GM18951 (cell line): ENCODE results near the gene PGLYRP1.

ENCODE experiments used
- POLR2A ChIP-seq: IDR thresholded peaks from 4 replicates; pipeline ENCODE4 v1.6.1; 2011; ENCODE audit warnings: mild to moderate bottlenecking; ENCODE audit not compliant: insufficient read length, insufficient read depth; ENCODE audit errors: extremely low read depth
- in situ Hi-C: fragments of 300-500 bp; cut with MboI; formaldehyde crosslinking; loops from one replicate; pipeline ENCODE4 v1.12.0; 2022; ENCODE audit warnings: low sequenced_read_pairs, mixed read lengths, inconsistent platforms; ENCODE audit not compliant: unreplicated experiment

The PGLYRP1 gene

DNA sequence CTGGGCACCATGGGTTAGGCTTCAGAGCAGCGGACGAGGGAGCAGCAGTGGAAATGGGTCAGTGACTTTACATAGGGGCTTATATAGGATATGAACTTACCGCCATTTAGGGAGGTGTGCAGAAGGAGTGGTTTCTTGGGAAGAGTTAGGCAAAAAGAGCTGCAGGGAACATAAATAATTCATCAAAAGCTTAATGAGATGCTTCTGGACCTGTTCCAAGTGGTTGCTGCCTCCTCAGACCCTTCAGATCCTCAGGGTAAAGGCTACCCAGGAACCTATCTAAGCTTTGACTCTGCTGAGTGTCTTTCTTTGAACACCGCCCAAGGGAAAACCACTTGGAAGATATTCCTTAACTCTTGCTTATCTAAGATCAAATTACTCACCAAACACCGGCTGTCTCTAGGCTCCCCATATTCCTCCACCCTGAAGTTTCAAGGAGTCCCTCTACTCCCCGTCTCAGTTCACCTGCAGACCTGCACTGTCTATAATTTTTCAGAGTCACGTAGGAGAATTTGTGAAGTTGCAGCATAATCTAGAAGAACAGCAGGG, 18.2 kb upstream of the PGLYRP1 start, which contains the start of gene IGFL4:
Gene IGFL4, minus strand, starts transcription at position 51 of the 549 bp plus-strand sequence. Its CDS starts 40 bp downstream, at position 11.
- in situ Hi-C loops, result no loop called here
- no peak for TF ChIP-seq POLR2A

DNA sequence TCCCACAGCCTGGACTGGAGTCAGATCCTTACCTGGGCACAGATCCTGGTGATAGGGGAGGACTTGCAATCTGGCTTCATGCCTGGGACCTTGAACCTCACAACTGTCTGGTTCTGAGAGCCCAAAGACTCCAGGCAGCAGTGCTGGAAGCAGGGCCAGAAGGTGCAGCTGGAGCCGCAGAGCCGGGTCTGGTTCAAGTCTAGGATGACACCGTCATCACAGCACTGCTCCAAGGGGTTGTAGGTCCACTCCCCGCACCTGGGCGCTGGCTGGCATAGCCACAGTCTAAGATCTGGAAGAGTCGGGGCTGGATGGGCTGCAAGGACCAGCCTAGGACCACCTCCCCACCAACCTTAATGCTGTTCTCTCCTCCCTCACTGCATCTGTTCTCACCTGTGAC, 17.3 kb upstream of the PGLYRP1 start:
- in situ Hi-C loops, result no loop called here
- no peak for TF ChIP-seq POLR2A

DNA sequence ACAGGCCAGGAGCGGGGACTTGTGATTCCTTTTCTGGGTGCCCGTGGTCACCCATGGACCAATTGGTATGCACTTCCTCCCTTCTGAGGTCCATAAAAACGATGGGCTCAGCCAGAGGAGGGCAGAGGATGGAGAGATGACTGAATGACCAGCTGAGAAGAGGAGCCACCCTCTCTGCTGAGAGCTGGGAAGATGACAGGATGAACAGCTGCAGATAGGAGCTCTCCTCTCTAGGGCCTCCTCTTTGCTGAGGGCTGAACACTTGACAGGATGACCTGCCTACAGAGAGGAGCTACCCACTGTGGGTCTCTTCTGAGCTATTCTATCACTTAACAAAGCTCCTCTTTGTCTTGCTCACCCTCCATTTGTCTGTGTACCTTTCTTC, 13.9 kb upstream of the PGLYRP1 start:
- TF ChIP-seq POLR2A, result no peak
- in situ Hi-C loops, result no loop called here

DNA sequence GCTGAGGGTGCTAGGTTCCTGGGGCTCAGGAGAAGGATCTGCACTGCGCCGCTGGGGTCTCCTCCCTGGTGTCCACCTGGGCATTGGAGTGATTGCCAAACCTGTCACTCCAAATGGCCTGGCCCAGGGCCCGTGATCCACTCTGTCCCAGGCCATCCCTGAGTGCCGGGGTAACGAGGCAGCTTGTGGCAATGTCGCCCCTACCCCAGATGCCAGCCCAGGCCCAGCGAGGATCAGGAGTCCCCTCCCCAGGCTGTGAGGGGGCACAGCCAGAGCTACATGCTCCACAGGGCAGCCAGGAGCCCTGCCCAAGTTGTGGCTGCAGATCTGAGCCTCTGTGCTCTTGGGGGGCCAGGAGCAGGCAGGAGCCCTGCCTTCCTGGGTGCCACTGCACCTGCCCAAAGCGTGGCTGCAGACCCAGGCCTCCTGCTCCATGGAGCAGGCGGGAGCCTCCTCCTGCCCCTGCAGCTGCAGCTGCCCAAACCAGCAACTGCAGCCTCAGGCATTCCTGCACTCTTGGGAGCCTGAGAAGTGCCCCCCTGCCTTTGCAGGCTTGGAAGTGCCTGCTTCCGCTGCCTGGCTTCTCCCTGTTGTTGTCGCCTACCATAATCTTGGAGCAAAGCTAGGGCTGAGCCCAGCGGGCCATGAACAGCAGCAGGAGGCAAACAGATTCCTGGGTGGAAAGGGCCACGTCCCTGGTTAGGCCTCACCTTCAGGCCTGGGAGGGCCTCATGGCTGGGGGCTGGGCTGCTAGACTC, 13.3 kb upstream of the PGLYRP1 start:
- no peak for TF ChIP-seq POLR2A

DNA sequence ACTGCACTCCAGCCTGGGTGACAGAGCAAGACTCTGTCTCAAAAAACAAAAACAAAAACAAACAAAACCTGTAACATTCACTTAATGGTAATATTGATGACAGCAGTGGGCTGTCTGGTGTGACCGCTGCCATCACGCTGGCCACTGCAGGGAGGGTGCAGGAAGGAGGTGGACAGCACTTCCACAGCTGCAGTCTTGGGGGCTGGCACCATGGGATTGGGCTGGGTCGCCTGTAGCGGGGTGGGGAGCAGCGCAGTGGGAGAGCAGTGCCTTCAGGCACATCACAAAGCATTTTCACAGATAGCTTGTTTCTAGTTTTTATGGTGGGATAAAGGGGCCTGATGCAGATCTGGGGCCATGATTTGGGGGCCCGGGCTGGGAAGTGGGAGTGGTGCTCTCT, 12.7 kb upstream of the PGLYRP1 start:
- TF ChIP-seq POLR2A, result no peak
- in situ Hi-C loops, result no loop called here

More for the DNA sequence above, 13.3 kb upstream of the PGLYRP1 start:
- in situ Hi-C loops, result no loop called here

DNA sequence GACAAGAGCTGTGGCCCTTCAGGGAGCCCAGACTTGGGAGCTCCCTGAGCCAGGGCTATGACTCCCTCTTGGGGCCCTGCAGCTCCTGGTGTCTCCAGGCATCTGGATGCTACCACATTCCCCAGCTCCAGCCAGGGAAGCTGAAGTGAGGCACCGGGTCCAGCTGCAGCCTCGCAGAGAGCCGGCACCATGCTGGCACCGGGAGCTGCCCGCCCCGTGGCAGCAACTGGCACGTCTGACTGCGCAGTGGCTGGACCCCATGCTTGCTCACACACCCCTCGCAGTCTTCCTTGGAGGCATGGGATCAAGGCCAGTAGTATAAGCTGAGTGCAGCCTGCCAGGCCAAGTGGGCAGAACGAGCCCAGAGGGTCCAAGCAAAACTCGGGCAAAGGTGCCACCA, 10.5 kb upstream of the PGLYRP1 start:
- in situ Hi-C loops, result no loop called here
- no peak for TF ChIP-seq POLR2A

DNA sequence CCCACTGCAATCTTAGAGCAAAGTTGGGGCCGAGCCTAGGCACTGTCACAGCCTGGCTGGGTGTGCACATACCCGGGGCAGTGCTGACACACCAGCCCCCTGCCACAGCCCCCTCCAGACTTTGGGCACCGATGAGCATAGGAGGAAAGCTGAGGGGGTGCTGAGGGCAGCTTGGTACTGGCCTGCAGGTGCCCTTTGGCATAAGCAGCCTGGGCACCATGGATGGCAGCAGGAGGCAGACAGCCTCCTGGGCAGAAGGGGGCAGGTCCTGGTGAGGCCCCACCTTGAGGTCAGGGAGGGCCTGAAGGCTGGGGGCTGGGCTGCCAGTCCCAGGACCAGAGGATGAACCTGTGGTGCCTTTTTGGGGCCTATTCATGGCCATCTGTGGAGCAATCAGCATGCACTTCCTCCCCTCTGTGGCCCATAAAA, 9.8 kb upstream of the PGLYRP1 start:
- in situ Hi-C loops, result no loop called here
- no peak for TF ChIP-seq POLR2A

DNA sequence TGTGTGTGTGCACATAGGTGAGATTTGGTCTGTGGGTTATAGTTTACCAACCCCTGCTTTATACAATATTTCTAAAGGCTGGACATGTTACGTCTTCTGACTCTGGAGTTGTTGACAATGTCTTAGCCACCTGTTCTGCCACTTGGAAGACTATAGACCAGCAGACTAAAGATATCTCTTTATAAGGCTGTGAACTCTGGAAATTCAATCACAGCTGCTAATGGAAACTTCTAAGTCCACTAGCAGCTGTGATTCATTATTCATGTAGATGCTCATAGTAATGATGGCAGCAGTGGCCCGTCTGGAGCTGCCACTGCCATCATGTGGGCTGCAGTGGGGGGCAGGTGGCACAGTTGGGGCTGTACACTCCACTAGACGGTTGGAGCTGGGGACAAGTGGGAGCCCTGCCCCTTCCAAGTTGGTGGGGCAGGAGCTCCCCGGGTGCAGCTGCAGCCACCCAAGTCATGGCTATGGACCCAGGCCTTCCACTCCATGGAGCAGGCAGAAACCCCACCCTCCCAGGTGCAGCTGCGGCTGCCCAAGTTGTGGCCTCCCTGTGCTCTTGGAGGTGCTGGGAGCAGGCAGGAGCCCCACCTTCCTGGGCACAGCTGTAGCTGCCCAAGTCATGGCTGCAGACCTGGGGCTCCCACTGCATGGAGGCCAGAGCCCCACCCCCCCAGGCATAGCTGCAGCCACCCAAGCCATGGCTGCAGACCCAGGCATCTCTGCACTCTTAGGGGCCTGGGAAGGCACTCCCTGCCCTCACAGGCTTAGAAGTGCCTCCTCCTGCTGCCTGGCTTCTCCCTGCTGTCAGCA, 9.1 kb upstream of the PGLYRP1 start:
- in situ Hi-C loops, result no loop called here
- TF ChIP-seq POLR2A, result no peak

DNA sequence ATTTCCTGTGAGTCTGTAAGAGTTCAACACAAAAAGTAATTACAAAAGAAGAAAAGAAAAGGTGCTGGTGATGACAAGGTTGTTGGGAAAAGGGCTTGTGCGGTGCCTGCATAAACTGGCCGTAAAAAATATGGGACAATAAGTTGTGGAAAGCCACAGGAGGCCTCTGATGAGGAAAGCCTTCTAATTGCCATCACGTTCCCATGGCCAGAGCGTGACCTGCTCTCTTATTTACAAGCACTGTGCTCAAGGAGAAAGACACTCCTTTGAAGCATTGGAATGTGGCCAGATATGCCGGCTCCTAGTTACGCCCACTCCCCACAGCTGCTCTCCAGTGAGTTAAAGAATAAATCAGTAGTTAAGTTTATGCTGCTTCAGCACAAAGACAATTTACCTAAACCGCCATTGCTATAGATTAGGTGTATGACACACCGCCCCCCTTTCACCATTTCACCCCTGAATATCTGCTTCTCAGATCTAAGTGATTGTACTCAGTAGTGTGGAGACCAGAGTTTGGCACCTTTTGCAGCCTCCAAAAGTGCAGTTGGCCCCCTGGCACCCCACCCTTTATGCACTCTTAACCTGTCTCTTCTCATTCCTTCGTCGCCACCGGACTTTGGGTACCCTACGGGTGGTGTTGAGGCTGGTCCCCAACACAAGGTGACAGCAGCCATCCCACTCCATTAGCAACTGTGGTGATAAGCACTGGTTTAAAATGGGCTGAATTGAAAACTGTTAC, 8.1 kb upstream of the PGLYRP1 start:
- in situ Hi-C loops, result no loop called here
- TF ChIP-seq POLR2A, result no peak

DNA sequence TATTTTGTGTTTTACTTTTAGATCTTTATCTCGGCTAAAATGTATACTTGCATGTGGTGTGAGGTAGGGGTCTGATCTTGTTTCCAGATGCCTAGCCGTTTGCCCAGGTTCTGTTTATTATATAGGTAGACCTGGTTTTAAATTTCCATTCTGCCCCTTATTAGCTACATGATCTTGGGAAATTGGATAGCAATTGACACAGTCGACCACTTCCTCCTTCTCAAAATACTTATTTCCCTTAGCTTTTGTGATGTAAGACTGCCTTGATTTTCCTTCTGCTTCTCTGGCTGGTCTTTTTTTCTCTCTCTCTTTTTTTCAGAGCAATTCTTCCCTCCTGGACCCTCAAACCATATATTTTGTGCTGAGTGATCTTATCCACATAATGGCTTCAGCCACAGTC, 3.0 kb upstream of the PGLYRP1 start:
- TF ChIP-seq POLR2A, result no peak
- in situ Hi-C loops, result no loop called here

DNA sequence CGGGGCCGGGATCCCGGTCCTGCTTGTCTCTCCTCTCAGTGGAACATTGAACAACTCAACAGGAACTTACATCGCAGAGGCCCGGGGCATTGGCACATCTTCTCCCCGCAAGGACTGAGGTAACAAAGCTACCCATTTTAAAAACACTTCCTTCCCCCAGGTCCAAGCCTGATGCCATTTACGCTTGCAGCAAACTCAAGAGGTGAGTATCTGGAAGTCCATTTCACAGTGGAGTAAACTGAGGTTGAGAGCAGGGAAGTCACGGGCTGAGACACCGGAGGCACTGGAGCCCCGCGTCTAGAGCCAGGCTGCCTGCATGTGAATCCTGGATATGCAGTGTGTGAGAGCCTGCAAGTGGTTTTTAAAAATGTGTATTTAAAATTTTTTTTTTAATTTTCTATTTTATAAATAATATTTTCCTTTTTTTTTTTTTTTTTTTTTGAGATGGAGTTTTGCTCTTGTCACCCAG, 492 bp upstream of the PGLYRP1 start:
- in situ Hi-C loops, result no loop called here

DNA sequence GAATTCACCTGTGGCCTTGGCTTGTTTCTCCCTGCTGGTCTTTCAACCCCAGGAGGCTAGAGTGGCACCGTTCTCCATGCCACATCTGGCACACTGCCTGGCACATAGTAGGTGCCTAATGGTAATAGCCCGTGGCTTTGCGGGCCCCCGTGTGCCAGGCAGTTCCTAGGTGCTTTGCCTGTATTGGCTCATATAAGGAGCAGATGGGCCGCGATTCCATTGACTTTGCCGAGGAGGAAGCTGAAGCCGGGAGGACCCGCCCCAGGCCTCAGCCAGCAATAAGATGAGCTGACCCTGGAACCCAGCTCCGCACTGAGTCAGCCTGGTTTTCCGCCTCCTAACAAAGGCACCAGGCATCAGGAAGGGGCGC, 807 bp downstream of the PGLYRP1 start:
- TF ChIP-seq POLR2A, result no peak
- in situ Hi-C loops, result no loop called here

More for the DNA sequence above, 492 bp upstream of the PGLYRP1 start:
- TF ChIP-seq POLR2A, result no peak

DNA sequence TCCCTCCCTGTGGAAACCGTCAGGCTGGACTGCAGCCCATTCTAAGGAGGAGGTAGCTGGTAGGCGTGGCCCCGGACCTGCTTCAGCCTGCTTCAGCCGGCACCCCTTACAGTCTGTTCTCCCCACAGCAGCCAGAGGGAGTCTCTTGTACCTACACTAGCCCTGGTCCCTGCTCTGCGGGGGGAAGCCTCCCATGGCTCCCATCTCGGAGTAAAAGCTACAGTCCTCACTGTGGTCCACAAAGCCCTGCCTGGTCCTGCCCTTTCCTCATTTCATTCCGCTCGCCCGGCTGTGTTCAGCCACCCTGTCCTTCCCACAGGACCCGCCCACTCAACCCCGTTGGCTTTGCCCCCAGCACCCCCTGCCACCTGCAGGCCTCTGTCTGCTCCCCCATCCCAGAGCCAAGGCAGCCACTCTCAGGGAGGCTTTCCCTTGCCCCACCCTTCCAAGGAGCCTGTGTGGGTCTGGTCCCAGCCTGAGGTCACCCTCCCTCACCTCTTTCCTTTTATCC, 1.3 kb downstream of the PGLYRP1 start:
- in situ Hi-C loops, result no loop called here
- no peak for TF ChIP-seq POLR2A

DNA sequence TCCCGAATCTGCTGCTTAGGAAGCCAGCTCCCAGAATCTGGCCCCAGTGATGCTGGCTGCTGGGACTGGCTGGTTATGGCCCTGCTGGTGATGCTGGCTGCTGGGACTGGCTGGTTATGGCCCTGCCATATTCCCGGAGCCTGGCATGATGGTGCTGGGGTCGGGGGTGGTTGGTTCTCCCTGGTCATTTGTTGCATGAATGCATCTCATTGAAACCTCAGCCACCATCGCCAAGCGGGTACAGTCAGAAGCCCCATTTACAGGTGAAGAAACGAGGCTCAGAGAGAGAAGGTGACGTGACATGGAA, 2.1 kb downstream of the PGLYRP1 start:
- TF ChIP-seq POLR2A, result no peak
- in situ Hi-C loops, result no loop called here
